ENCODE measurements around the gene STAG1.
"Not testable (repeated sequence)": the region's sequence is repeated elsewhere in the genome, so short reads cannot be mapped to it uniquely, and the experiment has no call there.

The STAG1 gene

DNA sequence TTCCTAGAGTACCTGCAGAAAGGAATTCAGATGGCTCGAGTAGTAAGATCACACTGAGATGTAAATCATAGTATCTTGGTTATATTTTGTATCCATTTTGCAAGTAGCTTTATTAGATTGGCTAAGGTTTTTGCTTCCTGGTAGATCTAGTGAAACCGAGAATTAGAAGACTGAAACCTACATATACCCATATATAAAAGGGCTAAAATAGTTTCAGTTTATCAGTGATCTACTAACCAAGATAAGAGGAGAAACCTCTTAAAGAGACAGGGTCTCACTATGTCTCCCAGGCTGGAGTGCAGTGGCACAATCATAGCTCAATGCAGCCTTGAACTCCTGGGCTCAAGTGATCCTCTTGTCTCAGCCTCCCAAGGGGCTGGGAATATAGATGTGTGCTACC, 366.7 kb downstream of the STAG1 start:
- H3K4me3 ChIP-seq (ENCODE audit: low read length): no peak overlapping the region
- DNase-seq (ENCODE audit: low read depth): no peak
- TF ChIP-seq, protein P1, sequence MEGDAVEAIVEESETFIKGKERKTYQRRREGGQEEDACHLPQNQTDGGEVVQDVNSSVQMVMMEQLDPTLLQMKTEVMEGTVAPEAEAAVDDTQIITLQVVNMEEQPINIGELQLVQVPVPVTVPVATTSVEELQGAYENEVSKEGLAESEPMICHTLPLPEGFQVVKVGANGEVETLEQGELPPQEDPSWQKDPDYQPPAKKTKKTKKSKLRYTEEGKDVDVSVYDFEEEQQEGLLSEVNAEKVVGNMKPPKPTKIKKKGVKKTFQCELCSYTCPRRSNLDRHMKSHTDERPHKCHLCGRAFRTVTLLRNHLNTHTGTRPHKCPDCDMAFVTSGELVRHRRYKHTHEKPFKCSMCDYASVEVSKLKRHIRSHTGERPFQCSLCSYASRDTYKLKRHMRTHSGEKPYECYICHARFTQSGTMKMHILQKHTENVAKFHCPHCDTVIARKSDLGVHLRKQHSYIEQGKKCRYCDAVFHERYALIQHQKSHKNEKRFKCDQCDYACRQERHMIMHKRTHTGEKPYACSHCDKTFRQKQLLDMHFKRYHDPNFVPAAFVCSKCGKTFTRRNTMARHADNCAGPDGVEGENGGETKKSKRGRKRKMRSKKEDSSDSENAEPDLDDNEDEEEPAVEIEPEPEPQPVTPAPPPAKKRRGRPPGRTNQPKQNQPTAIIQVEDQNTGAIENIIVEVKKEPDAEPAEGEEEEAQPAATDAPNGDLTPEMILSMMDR (conservative IDR thresholded peaks at IDR 0.05; ENCODE audit: low read depth, low read length): no peak

DNA sequence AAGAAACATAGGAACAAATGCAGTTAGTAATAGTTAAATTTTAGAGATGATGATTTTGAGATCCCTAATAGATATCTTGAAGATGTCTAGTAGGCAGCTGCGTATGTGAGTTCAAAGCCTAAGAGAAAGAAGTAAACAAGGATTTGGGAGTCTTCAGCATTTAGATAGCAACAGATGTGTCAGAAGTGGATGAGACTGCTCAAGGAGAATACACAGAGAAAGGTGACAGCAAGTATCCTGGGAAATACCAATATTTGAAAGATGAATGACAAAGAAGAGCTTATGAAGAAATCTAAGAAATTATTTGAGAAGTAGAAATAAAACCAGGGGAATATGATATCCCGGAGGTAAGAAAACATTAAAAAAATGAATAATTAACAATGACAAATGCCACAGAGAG, 371.1 kb downstream of the STAG1 start:
- no peak for DNase-seq (ENCODE audit: low read depth)
- H3K4me3 ChIP-seq (ENCODE audit: low read length): no peak overlapping the region
- TF ChIP-seq, protein P1 (conservative IDR thresholded peaks at IDR 0.05; ENCODE audit: low read depth, low read length): no peak

DNA sequence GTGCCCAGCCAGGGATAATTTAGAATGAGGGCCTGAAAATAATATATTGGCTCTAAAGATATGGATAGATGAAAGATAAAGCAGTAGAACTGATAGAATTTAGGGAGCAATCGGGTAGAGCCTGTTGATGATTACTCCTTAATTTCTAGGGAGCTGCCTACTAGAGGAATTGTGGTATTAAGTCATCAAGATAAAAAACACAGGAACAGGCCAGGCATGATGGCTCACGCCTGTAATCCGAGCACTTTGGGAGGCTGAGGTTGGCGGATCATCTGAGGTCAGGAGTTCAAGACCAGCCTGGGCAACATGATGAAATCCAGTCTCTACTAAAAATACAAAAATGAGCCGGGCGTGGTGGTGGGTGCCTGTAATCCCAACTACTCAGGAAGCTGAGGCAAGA, 371.6 kb downstream of the STAG1 start:
- no peak for DNase-seq (ENCODE audit: low read depth)
- no peak overlapping the region for H3K4me3 ChIP-seq (ENCODE audit: low read length)
- TF ChIP-seq, protein P1 (conservative IDR thresholded peaks at IDR 0.05; ENCODE audit: low read depth, low read length): no peak

DNA sequence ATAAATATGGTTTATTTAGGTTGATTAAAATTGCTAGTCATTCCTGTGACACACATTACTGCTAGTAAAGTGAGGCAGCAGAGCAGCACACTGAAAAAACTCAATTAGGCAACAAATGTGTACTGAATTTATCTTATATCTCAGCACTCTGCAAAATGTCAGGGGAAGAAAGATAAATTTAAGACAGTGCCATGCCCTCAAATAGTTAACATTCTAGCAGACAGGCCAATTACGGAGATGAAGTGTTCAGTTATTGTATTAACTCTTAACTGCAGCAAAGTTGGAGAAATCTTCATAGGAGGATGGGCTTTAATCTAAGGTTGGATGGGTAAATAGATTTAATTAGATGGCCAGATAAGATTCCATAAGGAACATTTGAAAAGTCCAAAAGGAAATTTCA, 374.2 kb downstream of the STAG1 start:
- TF ChIP-seq, protein P1 (conservative IDR thresholded peaks at IDR 0.05; ENCODE audit: low read depth, low read length): no peak
- no peak for DNase-seq (ENCODE audit: low read depth)
- no peak overlapping the region for H3K4me3 ChIP-seq (ENCODE audit: low read length)

DNA sequence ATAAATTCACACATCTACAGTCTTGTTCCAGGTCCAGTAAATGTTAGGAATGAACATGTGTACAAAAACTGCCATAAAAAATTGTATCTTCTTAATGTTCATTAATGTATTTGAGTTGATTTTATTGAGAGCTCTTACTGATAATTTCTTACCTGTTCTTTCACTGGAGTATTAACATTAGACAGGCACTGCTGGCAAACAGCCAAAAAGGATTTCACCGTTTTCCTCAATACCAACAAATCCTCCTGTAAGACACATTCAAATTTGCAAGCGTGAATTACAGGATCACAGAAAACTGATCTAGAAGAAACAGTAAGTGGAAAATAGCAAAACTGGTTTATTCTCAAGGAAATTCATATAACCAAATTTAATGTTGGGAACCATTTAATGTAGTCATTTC, 374.7 kb downstream of the STAG1 start:
- DNase-seq (ENCODE audit: low read depth): no peak
- TF ChIP-seq, protein P1 (conservative IDR thresholded peaks at IDR 0.05; ENCODE audit: low read depth, low read length): no peak
- H3K4me3 ChIP-seq (ENCODE audit: low read length): no peak overlapping the region

DNA sequence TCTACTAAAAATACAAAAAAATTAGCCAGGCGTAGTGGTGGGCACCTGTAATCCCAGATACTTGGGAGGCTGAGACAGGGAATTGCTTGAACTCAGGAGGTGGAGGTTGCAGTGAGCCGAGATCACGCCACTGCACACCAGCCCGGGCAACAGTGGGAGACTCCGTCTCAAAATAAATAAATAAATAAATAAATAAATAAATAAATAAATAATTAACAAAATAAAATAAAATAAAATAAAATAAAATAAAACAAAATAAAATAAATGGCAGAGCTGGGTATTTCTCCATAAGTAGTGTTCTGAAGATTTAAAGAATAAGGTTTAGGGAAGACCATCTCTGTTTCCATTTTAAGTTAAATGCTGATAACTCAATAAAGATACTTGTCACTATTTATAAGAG, 376.4 kb downstream of the STAG1 start:
- not testable (repeated sequence) for H3K4me3 ChIP-seq (ENCODE audit: low read length)

DNA sequence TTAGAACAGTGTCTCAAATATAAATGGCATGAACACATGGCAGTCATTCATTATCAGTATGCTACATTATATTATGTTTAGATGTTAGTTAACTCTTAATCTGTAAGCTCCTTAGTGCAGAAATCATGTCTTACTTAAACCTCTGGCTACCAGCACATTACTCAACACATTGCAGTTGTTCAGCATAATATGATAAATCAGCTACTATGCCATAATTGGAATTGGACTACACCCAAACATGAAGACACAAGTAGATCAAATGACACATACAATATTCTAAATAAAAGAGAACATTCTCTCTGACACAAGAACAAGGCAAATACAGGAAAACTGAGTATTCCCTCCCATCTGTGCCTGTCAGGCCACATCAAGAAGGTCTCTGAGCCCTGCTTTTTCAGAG, 385.9 kb downstream of the STAG1 start:
- no peak for DNase-seq (ENCODE audit: low read depth)
- TF ChIP-seq, protein P1 (conservative IDR thresholded peaks at IDR 0.05; ENCODE audit: low read depth, low read length): no peak

More for the DNA sequence above, 376.4 kb downstream of the STAG1 start:
- not testable (repeated sequence) for DNase-seq (ENCODE audit: low read depth)

DNA sequence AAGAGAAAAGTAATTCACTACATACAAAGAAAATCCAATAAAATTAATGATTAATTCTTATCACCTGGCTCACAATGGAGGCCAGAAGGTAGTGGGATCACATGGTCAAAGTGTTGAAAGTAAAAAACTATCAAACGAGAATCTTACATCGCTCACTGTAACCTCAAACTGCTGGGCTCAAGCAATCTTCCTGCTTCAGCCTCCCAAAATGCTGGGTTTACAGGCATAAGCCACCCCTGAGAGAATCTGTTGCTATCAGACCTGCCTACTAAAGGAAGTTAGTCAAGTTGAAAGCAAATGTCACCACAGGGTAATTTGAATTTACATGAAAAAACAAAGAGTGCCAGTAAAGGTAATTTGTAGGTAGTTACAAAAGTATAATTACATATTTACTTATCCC, 398.7 kb downstream of the STAG1 start:
- no peak overlapping the region for H3K4me3 ChIP-seq (ENCODE audit: low read length)
- no peak for DNase-seq (ENCODE audit: low read depth)
- TF ChIP-seq, protein P1 (conservative IDR thresholded peaks at IDR 0.05; ENCODE audit: low read depth, low read length): no peak

More for the DNA sequence above, 385.9 kb downstream of the STAG1 start:
- H3K4me3 ChIP-seq (ENCODE audit: low read length): no peak overlapping the region

Measured in retinal pigment epithelial cell (primary cell).